HepG2 (cell line): ENCODE measurements around the gene LINGO3. TPM values are rescaled to one million over a fixed set of nuclear protein-coding genes. Genes with fewer than 3 reads are reported as not detected.

Source experiments
- ATAC-seq: fragments of 200-7000 bp; cut with Tn5 transposase; 3 replicates; pipeline ENCODE4 v1.9.1; 2020; ENCODE audit warnings: mild to moderate bottlenecking, moderate library complexity
- BruUV-seq: library from RNA; stranded (reverse); fragments of 400-500 nt; replicated peaks from 2 replicates; lab custom pipeline; 2021; lab: Mats Ljungman, UMichigan
- CTCF ChIA-PET: fragments of 300-600 bp; formaldehyde crosslinking; extraction: SDS; loops from one replicate; lab custom pipeline; 2021; ENCODE audit warnings: low total read pairs, inconsistent platforms, low intra/inter-chr PET ratio; lab: Yijun Ruan, JAX
- POLR2A ChIA-PET: fragments of 350-600 bp; sonication (Branson Sonifier 250); formaldehyde crosslinking; loops from one replicate; lab custom pipeline; 2020; ENCODE audit warnings: antibody characterized with exemption, inconsistent platforms; lab: Yijun Ruan, JAX
- DNase-seq: peaks from one replicate; pipeline ENCODE4 v3.0.0-alpha.2; 2015; ENCODE audit warnings: low spot score
- FAIRE-seq: peaks from 3 replicates; lab custom pipeline; 2011; peaks lifted over from hg19 to GRCh38; lab: Jason Lieb, UNC
- H2AFZ ChIP-seq: one replicate; pipeline ENCODE4 v1.6.1; 2011; ENCODE audit warnings: low read length, inconsistent platforms
- H3K27ac ChIP-seq: fragments of 300-600 bp; 3 replicates; pipeline ENCODE4 v1.8.0; 2011; ENCODE audit warnings: mixed run types, mild to moderate bottlenecking, mixed read lengths, low read length, inconsistent platforms; ENCODE audit not compliant: insufficient read depth; ENCODE audit errors: extremely low read length
- H3K27me3 ChIP-seq, 2 experiments: fragments of 200-600 bp in 1 of 2; 2 replicates in 1 of 2; 3 replicates in 1 of 2; pipeline versions ENCODE4 v1.6.0 to v1.8.0; 2011; ENCODE audit warnings: low read length in 2 of 2, mild to moderate bottlenecking in 2 of 2, moderate library complexity in 2 of 2, inconsistent platforms in 1 of 2; ENCODE audit not compliant: insufficient read depth in 2 of 2, control insufficient read depth in 1 of 2
- H3K36me3 ChIP-seq, 2 experiments: fragments of 200-600 bp in 1 of 2; replicated peaks in 1 of 2; 2 replicates in 1 of 2; 3 replicates in 1 of 2; pipeline versions ENCODE4 v1.5.1 to v1.8.0; 2011; ENCODE audit warnings: low read length in 2 of 2, inconsistent platforms in 1 of 2; ENCODE audit not compliant: insufficient read depth in 2 of 2, control insufficient read depth in 1 of 2
- H3K4me1 ChIP-seq: 2 replicates; pipeline ENCODE4 v1.5.1; 2012; ENCODE audit warnings: low read length, inconsistent platforms; ENCODE audit not compliant: insufficient read depth
- H3K4me2 ChIP-seq: 2 replicates; pipeline ENCODE4 v1.6.0; 2011; ENCODE audit warnings: low read depth, low read length, inconsistent platforms
- H3K4me3 ChIP-seq, 3 experiments: fragments of 200-600 bp in 1 of 3; sonication (generic), shearing (Covaris generic) in 1 of 3; replicated peaks in 1 of 3; 2 replicates each; pipeline ENCODE4 v1.5.1; 2011 to 2016; ENCODE audit warnings: low read length in 3 of 3, inconsistent platforms in 2 of 3, low read depth in 2 of 3, mild to moderate bottlenecking in 2 of 3, control low read depth in 1 of 3, mixed read lengths in 1 of 3; ENCODE audit not compliant: insufficient read depth in 1 of 3
- H3K79me2 ChIP-seq: one replicate; pipeline ENCODE4 v1.6.1; 2011; ENCODE audit warnings: low read length, inconsistent platforms; ENCODE audit not compliant: insufficient read depth
- H3K9ac ChIP-seq: 2 replicates; pipeline ENCODE4 v1.6.0; 2011; ENCODE audit warnings: mild to moderate bottlenecking, low read depth, low read length, inconsistent platforms; ENCODE audit not compliant: insufficient read depth
- H3K9me3 ChIP-seq: 2 replicates; pipeline ENCODE4 v1.5.1; 2012; ENCODE audit warnings: mild to moderate bottlenecking, low read length
- H4K20me1 ChIP-seq: 2 replicates; pipeline ENCODE4 v1.6.0; 2011; ENCODE audit warnings: inconsistent platforms, mild to moderate bottlenecking, low read length, moderate library complexity; ENCODE audit not compliant: insufficient read depth
- CHCHD3 ChIP-seq: sonication (generic); formaldehyde crosslinking; IDR thresholded peaks from 2 replicates; pipeline ENCODE4 v1.8.0; 2022; ENCODE audit warnings: mild to moderate bottlenecking, missing genetic modification reagents, moderate library complexity
- CHD4 ChIP-seq: fragments of 200-600 bp; sonication (generic); IDR thresholded peaks from 2 replicates; pipeline ENCODE4 v1.7.0; 2017; ENCODE audit warnings: mild to moderate bottlenecking, low read length, borderline replicate concordance
- DR1 ChIP-seq: sonication (generic); formaldehyde crosslinking; IDR thresholded peaks from 2 replicates; pipeline ENCODE4 v1.8.0; 2021; ENCODE audit warnings: mild to moderate bottlenecking, missing genetic modification reagents, inconsistent platforms
- FOXM1 ChIP-seq: sonication (generic); formaldehyde crosslinking; IDR thresholded peaks from 2 replicates; pipeline ENCODE4 v1.5.0; 2020; ENCODE audit warnings: missing genetic modification reagents
- NFIB ChIP-seq: sonication (generic); formaldehyde crosslinking; IDR thresholded peaks from 2 replicates; pipeline ENCODE4 v1.9.0; 2021; ENCODE audit warnings: missing genetic modification reagents, mild to moderate bottlenecking, borderline replicate concordance
- SNAI1 ChIP-seq: sonication (generic); formaldehyde crosslinking; IDR thresholded peaks from 2 replicates; pipeline ENCODE4 v1.5.0; 2020; ENCODE audit warnings: mild to moderate bottlenecking, missing genetic modification reagents, borderline replicate concordance
- SOX6 ChIP-seq, 2 experiments: fragments of 450-650 bp in 1 of 2; sonication (generic) in 1 of 2; formaldehyde crosslinking in 1 of 2; IDR thresholded peaks; 2 replicates each; pipeline versions ENCODE4 v1.4.0 to v1.6.1; 2017 to 2020; ENCODE audit warnings: antibody characterized with exemption in 1 of 2, mild to moderate bottlenecking in 1 of 2, missing genetic modification reagents in 1 of 2
- ZNF207 ChIP-seq: fragments of 450-650 bp; IDR thresholded peaks from 2 replicates; pipeline ENCODE4 v1.6.1; 2016; ENCODE audit warnings: antibody characterized with exemption, borderline replicate concordance
- ZNF317 ChIP-seq: sonication (generic); formaldehyde crosslinking; IDR thresholded peaks from 2 replicates; pipeline ENCODE4 v1.5.0; 2020; ENCODE audit warnings: mild to moderate bottlenecking, missing genetic modification reagents
- ZNF362 ChIP-seq: sonication (generic); formaldehyde crosslinking; IDR thresholded peaks from 2 replicates; pipeline ENCODE4 v1.4.0; 2020; ENCODE audit warnings: missing genetic modification reagents, mild to moderate bottlenecking, borderline replicate concordance
- ZNF572 ChIP-seq: sonication (generic); formaldehyde crosslinking; IDR thresholded peaks from 2 replicates; pipeline ENCODE4 v1.5.1; 2020; ENCODE audit warnings: mild to moderate bottlenecking, missing genetic modification reagents
- WGBS: methylation state at CpG from one replicate; pipeline ENCODE4 v1.1.6; 2017; ENCODE audit warnings: low lambda C conversion rate; 5-methylcytosine and 5-hydroxymethylcytosine counted together
- in situ Hi-C: cut with HindIII; loops from 2 replicates; pipeline ENCODE4 v1.10.0; 2017; ENCODE audit warnings: low pct_unique_long_range_greater_than_20kb; ENCODE audit not compliant: extremely low pct_ligation_motif_present
- intact Hi-C: fragments of 100-400 bp; cut with micrococcal nuclease; formaldehyde crosslinking; loops from one replicate; pipeline ENCODE4 v1.10.0; 2022; ENCODE audit not compliant: unreplicated experiment
- polyA plus RNA-seq, 8 experiments: library from polyadenylated mRNA; depleted of rRNA in 3 of 8; stranded (reverse) in 7 of 8; unstranded in 1 of 8; fragments of >200 nt; fragmentation: Illumina TruSeq in 4 of 8; extraction: Trizol in 4 of 8; gene quantifications; 2 replicates each; pipeline versions ENCODE4 v1.2.1 to v1.2.3, GENCODE V29; 2011 to 2016; ENCODE audit warnings: low read depth in 4 of 8, missing spikeins in 1 of 8, mixed read lengths in 1 of 8; ENCODE audit not compliant: insufficient read depth in 1 of 8
- total RNA-seq, 5 experiments: library from RNA; depleted of rRNA; stranded (reverse); fragments of >200 nt; fragmentation: Illumina TruSeq; extraction: Trizol; gene quantifications; 2 replicates each; pipeline ENCODE4 v1.2.3, GENCODE V29; 2016; ENCODE audit warnings: low read depth in 1 of 5

The LINGO3 gene
- total and polyA plus RNA-seq, 2 of the 13 experiments (the other 11 are each of a cell fraction or from before 2014, with no cell fraction given): not detected

- TF ChIP-seq SOX6 (IDR thresholded peaks at IDR 0.05) (no peak), SOX6 (CRISPR knock-in tag; IDR thresholded peaks at IDR 0.05) (no peak), CHCHD3 (CRISPR knock-in tag) (no peak), DR1 (CRISPR knock-in tag) (no peak), NFIB (CRISPR knock-in tag) (no peak)
Observed at GRCh38 chr19:2353159-2353886, 45.4 kb upstream of the LINGO3 start (continued).

GRCh38 chr19:2352121-2352520 lies 44.2 kb upstream of the LINGO3 start:
- BruUV-seq: no TSS peak
- Histone ChIP-seq H3K4me2 (no peak overlapping the region), H3K9me3 (no peaks in the 10 kb centered on the region), H3K36me3 (no peaks in the 10 kb centered on the region), H3K27ac (no peak overlapping the region), H3K27me3 (no peaks in the 10 kb centered on the region; a peak in 1 of 5 replicates), H3K9ac (no peak overlapping the region), H3K4me3 (no peak overlapping the region), H2AFZ (no peak overlapping the region), H3K79me2 (no peaks in the 10 kb centered on the region), H4K20me1 (no peaks in the 10 kb centered on the region), H3K4me1 (no peaks in the 10 kb centered on the region)
- ChIA-PET CTCF (no interaction called here), POLR2A (no interaction called here)
- TF ChIP-seq FOXM1 (CRISPR knock-in tag): no peak
- no peak for TF ChIP-seq ZNF362 (CRISPR knock-in tag)
- TF ChIP-seq CHD4: no peak
- no peak for TF ChIP-seq ZNF207
- no peak for TF ChIP-seq ZNF317 (CRISPR knock-in tag)
- TF ChIP-seq ZNF572 (CRISPR knock-in tag): no peak
- no peak for TF ChIP-seq SNAI1 (CRISPR knock-in tag)
- intact Hi-C loops: no loop called here
- WGBS: 96% methylated on average over 12 of the region's 24 CpGs
- no peak; the same call in 2 of the 3 replicates for ATAC-seq
- DNase-seq: no peak
- in situ Hi-C loops: no loop called here
- no peak for FAIRE-seq
